AG10803 (cell line): ENCODE measurements around the gene IMPA2.
"Not testable (repeated sequence)": the region's sequence is repeated elsewhere in the genome, so short reads cannot be mapped to it uniquely, and the experiment has no call there.

ENCODE experiments used
- DNase-seq: peaks from one replicate; pipeline ENCODE4 v3.0.0; 2010; ENCODE audit warnings: low read depth
- H3K4me3 ChIP-seq: 2 replicates; pipeline ENCODE4 v1.5.1; 2011; ENCODE audit warnings: mild to moderate bottlenecking, low read length, control low read depth
- TF ChIP-seq, protein P1 (sequence below): conservative IDR thresholded peaks from 2 replicates; pipeline ENCODE4 v1.5.1; 2011; ENCODE audit warnings: mild to moderate bottlenecking, low read length, control low read depth, inconsistent platforms

IMPA2 gene

DNA sequence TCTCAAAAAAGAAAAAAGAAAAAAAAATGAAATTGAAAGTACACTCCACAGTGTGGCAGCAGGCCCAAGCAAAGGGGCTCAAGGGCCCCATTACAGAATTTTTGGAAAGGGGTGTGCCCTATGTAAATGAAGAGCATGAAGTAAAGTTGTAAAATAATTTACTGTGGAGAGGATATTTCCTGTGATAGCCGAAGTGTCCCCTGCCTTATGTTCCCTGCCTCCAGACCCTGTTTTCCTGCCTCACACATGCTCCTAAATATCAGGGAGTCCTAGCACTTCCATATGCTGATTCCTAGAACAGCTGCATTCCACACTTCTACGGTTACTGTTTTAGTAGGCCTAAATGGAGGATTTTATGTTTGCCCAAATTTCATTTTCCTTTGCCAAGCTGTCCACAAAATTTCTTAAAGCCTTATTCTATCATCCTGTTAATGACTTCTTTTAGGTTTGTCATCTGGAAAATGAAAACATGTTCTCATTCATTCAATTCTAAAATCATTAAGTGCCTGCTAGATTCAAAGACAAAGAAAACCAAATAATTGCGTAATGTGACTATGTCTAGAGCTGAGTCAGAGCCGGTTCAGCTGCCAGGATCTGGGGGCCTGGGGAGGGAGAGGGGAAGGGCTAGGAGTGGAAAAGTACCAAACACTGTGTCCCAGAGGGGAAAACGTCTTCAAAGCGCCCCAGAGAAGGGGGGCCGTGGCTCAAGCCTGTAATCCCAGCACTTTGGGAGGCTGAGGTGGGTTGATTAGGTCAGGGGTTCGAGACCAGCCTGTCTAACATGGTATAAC, 25.9 kb upstream of the IMPA2 start:
- no peak overlapping the region for H3K4me3 ChIP-seq
- DNase-seq = peak; percentile 83
- TF ChIP-seq, protein P1, sequence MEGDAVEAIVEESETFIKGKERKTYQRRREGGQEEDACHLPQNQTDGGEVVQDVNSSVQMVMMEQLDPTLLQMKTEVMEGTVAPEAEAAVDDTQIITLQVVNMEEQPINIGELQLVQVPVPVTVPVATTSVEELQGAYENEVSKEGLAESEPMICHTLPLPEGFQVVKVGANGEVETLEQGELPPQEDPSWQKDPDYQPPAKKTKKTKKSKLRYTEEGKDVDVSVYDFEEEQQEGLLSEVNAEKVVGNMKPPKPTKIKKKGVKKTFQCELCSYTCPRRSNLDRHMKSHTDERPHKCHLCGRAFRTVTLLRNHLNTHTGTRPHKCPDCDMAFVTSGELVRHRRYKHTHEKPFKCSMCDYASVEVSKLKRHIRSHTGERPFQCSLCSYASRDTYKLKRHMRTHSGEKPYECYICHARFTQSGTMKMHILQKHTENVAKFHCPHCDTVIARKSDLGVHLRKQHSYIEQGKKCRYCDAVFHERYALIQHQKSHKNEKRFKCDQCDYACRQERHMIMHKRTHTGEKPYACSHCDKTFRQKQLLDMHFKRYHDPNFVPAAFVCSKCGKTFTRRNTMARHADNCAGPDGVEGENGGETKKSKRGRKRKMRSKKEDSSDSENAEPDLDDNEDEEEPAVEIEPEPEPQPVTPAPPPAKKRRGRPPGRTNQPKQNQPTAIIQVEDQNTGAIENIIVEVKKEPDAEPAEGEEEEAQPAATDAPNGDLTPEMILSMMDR = no peak

DNA sequence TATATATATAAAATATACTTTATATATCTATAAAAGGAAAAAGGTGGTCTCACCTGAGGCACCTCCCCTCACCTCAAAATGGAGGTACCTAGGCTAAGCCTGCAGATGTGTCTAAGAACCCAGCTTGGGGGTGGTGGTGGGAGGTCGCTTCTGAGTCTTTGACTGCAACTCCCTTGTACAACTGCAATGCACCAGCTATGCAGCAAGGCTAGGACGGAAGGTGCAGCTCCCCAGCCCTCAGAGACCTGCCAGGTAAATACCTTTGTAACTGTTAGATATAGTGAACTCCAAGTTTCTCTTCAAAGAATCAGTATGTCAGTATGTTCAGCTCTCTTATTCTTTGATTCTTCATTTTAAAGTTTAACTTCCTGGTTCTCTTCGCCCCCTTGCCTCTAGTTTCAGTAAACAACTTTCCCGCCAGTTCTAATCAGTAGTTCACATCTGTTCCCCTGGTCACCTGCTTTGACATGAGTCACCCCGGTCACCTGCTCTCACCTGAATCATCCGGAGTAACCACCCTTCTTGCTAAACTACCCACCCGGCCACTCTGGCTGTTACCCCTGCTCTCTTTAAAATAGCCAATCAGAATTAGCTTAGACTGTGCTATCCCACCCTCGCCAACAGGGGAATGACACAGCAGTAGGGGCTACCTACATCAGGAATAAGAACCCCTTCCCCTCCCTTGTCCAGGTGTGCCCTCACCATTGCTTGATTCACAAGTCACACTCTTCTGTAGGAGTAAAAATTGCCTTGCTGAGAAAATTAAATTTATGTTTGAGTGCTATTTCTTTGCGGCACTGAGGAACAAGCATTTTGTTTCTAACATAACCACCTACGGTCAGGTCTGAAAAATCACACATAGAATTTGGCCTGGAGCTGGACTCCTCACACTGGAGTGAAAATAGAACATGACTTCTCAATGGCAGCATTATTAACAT, 24.7 kb upstream of the IMPA2 start:
- H3K4me3 ChIP-seq = no peak overlapping the region
- TF ChIP-seq, protein P1 = no peak
- DNase-seq = no peak

DNA sequence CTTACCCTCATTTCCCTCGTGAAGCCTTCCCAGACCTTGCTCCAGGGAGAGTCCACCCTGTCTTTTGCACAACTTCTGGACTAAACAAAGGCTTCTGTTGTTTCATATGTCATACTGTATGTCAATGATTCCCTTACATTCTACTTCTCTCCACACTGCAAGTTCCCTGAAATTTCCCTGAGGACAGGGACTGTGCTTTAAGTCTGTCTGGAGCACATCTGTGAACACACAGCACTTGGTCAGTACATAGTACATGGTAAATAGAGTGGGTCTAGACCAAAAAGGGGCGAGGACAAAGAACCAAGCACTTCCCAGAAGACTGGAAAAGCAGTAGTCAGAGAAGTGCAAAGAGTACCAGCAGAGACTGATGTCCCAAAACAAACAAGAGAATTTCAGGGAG, 23.7 kb upstream of the IMPA2 start:
- no peak overlapping the region for H3K4me3 ChIP-seq
- TF ChIP-seq, protein P1 = no peak
- no peak for DNase-seq

DNA sequence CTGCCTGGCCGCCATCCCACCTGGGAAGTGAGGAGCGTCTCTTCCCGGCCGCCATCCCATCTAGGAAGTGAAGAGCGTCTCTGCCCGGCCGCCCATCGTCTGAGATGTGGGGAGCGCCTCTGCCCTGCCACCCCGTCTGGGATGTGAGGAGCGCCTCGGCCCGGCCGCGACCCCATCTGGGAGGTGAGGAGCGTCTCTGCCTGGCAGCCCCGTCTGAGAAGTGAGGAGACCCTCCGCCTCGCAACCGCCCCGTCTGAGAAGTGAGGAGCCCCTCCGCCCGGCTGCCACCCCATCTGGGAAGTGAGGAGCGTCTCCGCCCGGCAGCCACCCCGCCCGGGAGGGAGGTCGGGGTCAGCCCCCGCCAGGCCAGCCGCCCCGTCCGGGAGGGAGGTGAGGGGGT, 21.7 kb upstream of the IMPA2 start:
- not testable (repeated sequence) for DNase-seq, H3K4me3 ChIP-seq

DNA sequence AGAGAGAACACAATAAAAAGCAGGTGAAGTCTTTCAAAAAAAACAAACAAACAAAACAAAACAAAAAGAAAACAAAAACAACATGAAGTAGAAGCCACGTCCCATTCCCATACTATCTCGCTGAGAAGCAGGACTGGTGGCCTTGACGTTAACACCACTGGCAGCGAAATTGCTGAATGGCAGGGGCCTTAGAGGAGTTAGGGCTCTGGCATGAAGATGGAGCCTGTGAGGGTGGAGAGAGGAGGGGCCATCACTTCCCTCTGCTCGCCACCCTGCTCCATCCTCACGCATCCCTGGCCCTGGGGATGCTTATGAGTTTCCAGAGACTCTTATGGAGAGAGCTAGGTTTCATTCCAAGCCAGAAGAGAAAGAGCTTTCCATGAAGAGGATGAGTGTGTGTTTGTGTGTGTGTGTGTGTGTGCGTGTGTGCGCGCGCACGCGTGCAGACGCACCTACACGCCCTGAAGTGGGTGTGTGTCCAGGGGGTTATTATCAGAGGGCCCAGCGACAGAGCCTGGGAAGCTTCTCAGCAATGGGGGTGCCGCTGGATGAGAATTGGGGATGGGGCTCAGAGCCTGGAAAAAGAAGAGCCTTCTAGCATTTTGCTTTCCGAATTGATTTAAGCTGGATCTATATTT, 20.4 kb upstream of the IMPA2 start:
- DNase-seq = no peak

DNA sequence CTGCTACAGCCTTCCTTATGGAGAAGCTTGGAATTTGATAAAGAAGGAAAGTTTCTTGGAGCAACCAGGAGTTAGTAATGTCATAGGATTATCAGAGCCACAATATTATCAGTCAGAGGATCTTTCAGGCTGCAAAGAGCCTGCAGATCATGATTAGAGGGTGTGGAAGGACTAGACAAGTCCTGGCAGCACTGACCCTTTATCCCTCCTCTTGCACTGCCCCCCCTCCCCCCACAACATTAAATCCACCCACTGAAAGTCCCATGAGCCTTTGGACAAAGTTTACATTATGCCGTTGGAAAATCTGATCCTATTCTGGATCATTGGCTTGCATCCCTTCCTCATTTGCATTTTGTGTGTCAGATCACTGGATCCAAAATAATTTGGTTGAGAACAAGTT, 18.7 kb upstream of the IMPA2 start:
- no peak for DNase-seq
- H3K4me3 ChIP-seq = no peak overlapping the region
- TF ChIP-seq, protein P1 = no peak

More for the DNA sequence above, 20.4 kb upstream of the IMPA2 start:
- TF ChIP-seq, protein P1 = no peak
- H3K4me3 ChIP-seq = no peak overlapping the region

DNA sequence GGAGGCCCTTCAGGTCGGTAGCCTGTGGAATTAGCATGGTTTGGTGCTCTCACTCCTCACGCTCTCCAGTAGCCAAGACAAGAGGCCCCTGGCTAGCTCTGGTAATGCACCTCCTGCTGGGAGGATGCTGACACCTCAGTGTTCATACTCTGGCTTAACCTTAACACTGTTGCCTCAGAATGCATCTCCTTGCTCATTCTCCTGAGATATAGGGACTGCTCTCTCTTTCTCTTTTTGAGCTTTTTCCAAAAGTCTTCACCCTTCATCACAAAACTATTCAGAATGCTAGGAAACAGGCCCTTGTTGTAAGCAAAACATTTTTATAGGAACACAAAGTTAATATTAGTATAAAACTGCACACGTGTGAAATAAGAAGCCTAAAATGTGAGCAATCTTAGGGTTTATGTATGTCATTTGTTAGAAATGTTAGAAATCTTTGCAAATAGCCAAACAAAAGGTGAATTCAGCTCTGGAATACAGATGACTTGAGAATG, 17.3 kb upstream of the IMPA2 start:
- peak; percentile 75 for DNase-seq

More for the DNA sequence above, 17.3 kb upstream of the IMPA2 start:
- no peak overlapping the region for H3K4me3 ChIP-seq
- TF ChIP-seq, protein P1 = peak; percentile 40
